VCaP (cell line): ENCODE results near the gene SUN1.
"Not testable (repeated sequence)": the region's sequence is repeated elsewhere in the genome, so short reads cannot be mapped to it uniquely, and the experiment has no call there.

ENCODE experiments used
- H3K27ac ChIP-seq: fragments of 450-650 bp; 2 replicates; pipeline ENCODE4 v1.5.1; 2017
- CTCF ChIP-seq: fragments of 450-650 bp; conservative IDR thresholded peaks from 2 replicates; pipeline ENCODE4 v1.5.1; 2017; ENCODE audit warnings: mild to moderate bottlenecking, moderate library complexity

Gene SUN1

GRCh38 chr7:903921-904755 is 71.9 kb downstream of the SUN1 start:
- no peak for TF ChIP-seq CTCF
- H3K27ac ChIP-seq: no peak overlapping the region

- H3K27ac ChIP-seq: no peak overlapping the region
- TF ChIP-seq CTCF: no peak
Measured at GRCh38 chr7:904847-905246, 72.6 kb downstream of the SUN1 start.

GRCh38 chr7:906776-907157 is 74.5 kb downstream of the SUN1 start:
- no peak overlapping the region for H3K27ac ChIP-seq
- no peak for TF ChIP-seq CTCF

- TF ChIP-seq CTCF: no peak
- H3K27ac ChIP-seq: no peak overlapping the region
Measured at GRCh38 chr7:907158-907980, 75.1 kb downstream of the SUN1 start.

- no peak overlapping the region for H3K27ac ChIP-seq
- TF ChIP-seq CTCF: no peak
Measured at GRCh38 chr7:908159-908581, 75.9 kb downstream of the SUN1 start.

- peak; percentile 83 for TF ChIP-seq CTCF
- H3K27ac ChIP-seq: not testable (repeated sequence)
Measured at GRCh38 chr7:908591-909357, 76.5 kb downstream of the SUN1 start.
